ENCODE data around the gene RASGRF1.
"Not testable (repeated sequence)": the region's sequence is repeated elsewhere in the genome, so short reads cannot be mapped to it uniquely, and the experiment has no call there.

RASGRF1 gene

DNA sequence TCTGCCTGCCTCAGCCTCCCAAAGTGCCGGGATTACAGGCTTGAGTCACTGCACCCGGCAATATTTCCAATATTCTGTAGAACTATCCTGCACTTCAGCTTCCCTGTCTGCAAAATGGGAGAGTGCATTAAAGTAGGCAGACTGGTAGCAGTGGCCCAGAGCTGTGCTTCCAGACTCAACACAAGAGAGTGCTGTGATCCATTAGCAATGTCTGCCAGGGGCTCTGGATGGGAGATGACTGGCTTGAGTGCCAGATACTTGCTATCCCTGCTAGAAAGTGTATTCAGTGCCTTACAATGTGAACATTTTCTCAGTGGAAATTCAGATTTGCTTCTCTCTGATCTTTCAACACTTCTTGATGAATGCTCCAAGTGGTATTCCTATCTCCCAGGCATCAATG is 80.3 kb downstream of the RASGRF1 start:
- DNase-seq (ENCODE audit: low read depth, low spot score), result no peak

DNA sequence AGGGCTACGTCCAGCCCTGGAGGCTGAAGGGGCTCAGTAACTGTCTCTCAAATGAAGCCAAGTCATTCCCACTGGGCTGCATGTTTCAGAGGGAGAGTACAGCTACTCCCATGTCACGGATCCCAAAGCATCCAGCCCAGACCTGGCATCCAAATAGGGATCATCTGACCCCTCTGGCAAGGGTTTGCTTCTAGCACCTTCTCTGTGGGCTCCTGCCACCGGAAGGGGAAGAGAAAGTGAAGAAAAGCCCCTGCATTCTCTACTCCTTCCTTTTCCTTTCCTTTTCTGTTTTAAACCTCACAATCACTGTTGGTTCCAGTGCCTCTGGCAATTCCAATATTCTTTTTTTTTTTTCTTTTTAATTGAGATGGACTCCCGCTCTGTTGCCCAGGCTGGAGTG is 81.2 kb downstream of the RASGRF1 start:
- DNase-seq (ENCODE audit: low read depth, low spot score), result no peak

- DNase-seq (ENCODE audit: low read depth, low spot score), result no peak
Observed at GRCh38 chr15:79008659-79009058, 81.9 kb downstream of the RASGRF1 start.

DNA sequence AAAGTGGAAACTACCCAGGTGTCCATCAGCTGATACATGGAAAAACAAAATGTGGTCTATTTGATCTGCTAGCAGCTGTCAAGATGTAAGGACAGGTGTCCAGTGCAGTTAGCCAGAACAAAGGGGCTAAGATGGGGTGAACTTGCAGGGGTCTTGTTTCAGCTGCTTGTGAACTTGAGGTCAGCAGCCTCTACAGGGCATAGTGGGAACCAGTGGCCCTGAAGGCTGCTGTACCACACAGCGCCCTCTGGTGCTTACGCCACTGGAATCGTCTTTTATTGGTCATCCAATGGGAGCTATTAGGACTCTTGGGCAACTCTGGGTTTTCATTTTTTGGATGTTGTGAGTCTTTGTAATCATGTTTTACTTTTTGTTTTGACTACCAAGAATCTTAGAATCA is 83.5 kb downstream of the RASGRF1 start:
- no peak for DNase-seq (ENCODE audit: low read depth, low spot score)

- DNase-seq (ENCODE audit: low read depth, low spot score), result no peak
Observed at GRCh38 chr15:79006071-79006470, 84.5 kb downstream of the RASGRF1 start.

GRCh38 chr15:79004336-79004735 is 86.2 kb downstream of the RASGRF1 start:
- DNase-seq (ENCODE audit: low read depth, low spot score), result no peak

DNA sequence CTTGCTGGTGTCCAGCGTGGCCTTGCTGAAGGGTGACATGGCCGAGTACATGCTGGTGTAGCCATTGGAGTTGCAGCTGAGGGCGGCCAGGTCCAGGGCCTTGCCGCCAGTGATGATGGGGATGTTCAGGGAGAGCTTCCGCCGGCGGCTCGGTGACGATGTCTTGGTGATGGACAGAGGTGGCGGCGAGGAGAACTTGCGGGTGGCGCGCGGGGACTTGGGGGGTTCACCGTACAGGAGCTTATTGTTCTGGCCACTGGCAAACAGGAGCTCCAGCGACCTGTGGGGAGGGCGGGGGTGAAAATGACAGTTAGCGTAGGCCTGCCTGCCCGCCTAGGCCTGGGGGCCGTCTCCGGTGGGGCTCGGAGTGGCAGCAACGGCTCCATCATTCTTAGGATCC is 86.7 kb downstream of the RASGRF1 start:
- DNase-seq (ENCODE audit: low read depth, low spot score), result no peak

DNA sequence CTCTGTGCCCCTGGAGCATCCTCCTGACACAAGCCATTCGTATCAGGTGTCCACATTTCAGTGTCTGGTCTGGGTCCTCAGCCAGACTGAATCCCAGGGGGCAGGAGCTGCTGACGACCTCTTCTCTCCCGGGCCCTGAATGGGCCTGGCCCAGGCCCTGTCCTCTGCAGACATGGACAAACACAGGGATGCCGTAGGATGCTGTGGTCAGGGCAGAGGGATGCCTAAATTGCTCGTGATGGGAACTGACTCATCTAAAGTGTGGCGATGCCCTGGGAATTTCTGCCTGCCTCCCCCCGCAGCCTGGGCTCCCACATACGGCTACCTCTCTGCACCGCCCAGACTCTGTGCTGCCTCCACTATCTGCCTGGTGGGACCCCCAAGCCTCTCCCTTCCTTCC is 87.3 kb downstream of the RASGRF1 start:
- DNase-seq (ENCODE audit: low read depth, low spot score), result no peak

GRCh38 chr15:79002581-79002980 is 88.0 kb downstream of the RASGRF1 start:
- DNase-seq (ENCODE audit: low read depth, low spot score), result no peak

DNA sequence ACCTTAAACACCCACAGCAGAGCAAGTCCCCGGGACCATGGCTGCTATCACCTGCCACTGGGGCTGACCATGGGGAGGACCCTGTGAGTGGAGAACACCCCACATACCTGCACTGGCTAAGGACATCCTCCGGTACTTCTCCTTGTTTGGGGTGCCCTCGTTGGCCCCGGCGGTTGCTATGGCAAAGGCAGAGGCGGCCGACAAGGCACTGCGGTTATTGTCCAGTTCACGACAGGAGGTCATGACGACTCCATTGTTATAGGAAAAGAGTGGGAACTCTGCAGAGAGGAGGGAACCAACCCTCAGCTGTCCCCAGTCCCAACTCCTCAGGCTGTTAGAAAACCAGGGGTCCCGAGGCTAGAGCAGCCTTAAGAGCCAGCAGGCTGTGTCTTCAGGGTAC is 90.9 kb downstream of the RASGRF1 start:
- DNase-seq (ENCODE audit: low read depth, low spot score), result no peak

DNA sequence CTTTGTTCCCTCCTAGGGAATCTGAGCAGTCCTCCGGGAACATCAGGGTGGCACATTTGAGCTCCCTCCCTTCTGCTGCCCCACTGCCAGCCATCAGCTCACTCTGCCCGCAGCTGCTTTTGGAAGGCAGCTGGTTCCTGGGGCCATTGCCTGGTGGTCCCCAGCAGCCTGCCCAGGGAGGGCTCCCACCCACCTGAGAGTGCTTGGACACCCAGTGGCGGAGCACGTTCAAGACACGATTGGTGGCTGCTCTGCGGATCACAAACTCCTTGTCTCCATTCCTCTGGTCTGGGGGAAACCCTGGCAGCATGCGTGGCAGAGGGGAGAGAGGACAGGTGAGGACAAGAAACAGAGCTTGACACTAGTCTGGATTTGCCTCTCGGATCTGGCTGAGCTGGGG is 92.1 kb downstream of the RASGRF1 start:
- no peak for DNase-seq (ENCODE audit: low read depth, low spot score)

GRCh38 chr15:78997981-78998499 is 92.5 kb downstream of the RASGRF1 start:
- DNase-seq (ENCODE audit: low read depth, low spot score), result no peak

DNA sequence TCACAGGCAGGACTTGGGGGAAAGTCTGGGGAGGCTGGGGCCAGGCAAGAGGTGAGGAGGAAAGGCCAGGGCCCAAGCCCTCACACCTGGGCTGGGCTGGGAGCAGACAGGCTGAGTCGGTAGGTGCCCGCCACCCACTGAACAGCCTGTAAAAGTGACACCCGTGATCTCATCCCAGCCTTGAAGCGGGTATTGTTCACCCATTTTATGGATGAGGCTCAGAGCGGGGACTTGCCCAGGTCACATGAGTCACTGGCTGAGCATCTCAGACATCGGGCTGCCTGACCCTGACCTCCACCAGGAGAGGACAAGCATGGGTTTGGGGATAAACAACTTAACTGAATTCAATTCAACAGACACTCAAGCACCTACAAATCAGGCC is 93.7 kb downstream of the RASGRF1 start:
- DNase-seq (ENCODE audit: low read depth, low spot score), result no peak

DNA sequence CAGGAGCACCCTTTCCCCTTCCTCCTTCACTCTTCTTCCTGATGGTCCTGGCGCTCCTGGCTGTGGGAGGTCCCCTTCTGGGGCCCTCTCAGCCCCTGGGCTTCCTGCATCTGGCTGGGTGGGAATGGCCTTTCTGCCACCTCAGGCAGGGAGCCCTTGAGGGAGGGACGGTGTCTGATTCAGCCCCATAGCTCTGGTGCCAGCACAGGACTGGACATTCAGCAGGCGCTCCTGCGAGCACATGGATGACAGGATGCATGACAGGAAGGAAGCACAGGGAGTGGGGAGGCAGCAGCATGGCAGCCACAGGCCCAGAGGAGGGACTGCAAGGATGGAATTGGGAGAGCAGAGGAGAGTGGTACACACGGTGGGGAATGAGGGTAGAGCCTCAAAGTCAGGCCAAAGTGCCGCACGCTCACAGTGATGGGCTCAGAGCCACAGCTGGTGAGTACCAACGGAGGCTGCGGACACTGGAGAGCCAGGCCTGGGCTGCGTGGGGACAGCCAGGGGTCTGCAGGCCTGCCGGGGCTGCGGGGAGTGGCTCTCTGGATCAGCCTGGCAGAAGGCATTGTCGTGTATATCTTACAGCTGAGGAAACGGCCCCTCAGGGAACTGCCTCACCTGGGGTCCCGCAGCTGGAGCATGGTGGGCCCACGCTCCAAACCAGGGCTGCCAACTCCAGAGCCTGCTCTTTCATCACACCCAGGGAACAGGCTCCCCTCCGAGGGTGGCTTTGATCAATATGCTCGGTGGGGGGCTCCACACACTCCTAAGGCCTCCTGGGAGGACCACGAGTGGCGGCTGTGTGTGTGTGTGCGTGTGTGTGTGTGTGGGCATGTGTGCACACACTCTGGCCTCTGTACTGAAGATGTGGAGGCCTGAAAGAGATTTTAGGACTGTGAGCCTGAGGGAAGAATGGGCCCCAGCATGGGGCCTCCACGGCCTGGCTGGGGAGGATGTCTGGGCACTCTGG is 94.4 kb downstream of the RASGRF1 start:
- DNase-seq (ENCODE audit: low read depth, low spot score), result no peak

DNA sequence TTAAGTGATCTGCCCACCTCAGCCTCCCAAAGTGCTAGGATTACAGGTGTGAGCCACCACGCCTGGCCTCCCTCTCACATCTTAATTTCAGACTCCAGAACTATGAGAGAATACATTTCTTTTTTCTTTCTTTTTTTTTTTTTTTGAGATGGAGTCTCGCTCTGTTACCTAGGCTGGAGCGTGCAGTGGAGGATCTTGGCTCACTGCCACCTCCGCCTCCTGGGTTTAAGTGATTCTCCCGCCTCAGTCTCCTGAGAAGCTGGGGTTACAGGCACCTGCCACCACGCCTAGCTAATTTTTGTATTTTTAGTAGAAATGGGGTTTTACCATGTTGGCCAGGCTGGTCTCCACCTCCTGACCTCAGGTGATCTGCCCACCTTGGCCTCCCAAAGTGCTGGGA is 95.4 kb downstream of the RASGRF1 start:
- DNase-seq (ENCODE audit: low read depth, low spot score), result not testable (repeated sequence)

GRCh38 chr15:78993931-78994530 is 96.5 kb downstream of the RASGRF1 start:
- no peak for DNase-seq (ENCODE audit: low read depth, low spot score)

DNA sequence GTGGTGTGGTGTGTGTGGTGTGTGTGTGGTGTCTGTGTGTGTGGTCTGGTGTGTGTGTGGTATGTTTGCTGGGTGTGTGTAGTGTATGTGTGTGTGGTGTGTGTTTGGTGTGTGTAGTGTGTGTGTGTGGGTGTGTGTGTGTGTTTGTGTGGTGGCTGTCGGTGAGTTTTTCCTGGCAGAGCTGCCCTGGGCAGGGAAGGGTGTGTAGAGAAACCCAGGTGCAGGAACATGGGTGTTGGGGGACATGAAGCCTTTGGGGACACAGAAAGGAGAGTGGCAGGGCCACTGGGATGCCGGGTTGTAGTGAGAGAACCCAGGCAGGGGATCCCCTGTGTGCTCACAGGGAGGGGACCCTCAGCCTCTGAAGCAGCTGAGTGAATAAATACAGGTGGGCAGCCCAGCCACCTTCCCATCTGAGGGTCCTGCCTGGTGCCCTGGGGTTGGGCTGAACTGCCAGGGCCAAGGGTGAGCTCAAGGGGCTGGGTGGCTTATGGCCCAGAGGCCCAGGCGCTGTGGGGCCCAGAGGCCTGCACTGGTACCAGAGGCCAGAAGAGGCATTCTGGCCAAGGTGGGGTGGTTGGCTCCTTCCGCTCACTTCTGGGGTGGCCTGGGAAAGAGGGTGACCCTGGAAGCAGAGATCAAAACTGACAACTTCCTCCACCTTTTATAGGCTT is 97.2 kb downstream of the RASGRF1 start:
- DNase-seq (ENCODE audit: low read depth, low spot score), result no peak

DNA sequence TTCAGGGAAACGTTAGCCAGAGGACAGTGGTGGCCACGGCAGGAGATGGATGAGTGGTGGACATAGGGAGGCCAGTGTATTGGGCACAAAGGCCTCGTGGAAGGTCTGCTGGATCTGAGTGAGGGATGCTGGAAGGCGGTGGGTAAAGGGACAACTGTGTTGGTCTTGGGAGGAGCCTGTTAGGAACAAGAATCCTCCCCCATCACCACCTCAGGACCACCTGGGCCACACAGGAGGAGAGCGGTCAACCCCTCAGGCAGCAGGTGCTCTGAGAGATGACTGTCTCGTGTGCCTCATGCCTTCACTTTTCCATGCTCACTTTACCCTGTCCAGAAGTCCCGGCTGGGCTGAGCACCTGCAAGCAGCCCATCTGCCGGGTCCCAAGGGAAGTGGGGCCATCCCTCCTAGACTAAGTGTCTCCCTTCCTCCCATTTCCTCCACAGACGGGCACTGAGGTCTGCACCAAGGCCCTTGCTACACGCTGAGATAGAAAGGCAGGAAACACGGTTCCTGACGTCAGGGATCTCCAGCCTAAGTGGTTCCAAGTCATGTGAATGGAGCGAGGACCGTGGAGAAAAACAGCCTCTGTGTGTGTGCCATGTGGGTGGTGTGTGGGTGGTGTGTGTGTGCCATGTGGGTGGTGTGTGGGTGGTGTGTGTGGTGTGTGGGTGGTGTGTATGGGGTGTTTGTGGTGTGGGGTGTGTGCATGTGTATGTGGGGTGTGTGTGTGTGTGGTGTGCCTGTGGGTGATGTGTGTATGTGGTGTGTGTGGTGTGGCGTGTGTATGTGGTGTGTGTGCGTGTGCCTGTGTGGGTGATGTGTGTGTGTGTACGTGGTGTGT is 97.9 kb downstream of the RASGRF1 start:
- no peak for DNase-seq (ENCODE audit: low read depth, low spot score)

- no peak for DNase-seq (ENCODE audit: low read depth, low spot score)
Observed at GRCh38 chr15:78991879-78992278, 98.7 kb downstream of the RASGRF1 start.

- DNase-seq (ENCODE audit: low read depth, low spot score), result no peak
Observed at GRCh38 chr15:78991476-78991875, 99.1 kb downstream of the RASGRF1 start.

DNA sequence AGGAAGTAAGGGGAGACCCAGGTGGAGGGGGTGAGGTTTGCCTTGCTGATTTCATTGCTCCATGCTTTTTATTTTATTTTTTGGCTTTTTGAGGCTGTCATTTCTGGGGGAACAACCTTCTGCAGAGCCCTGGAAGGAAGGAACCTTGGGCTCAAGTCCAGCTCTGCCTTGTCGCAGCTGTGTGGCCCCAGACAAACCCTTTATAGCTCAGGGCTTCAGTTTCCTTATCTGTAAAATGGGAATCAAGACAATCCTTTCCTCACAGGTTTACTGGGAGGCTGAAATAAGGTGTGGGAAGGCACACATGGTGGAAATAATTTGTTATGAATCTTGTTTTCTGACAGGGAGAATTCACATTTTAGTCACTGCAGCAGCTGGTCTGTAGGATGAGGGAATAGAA is 100.3 kb downstream of the RASGRF1 start:
- no peak for DNase-seq (ENCODE audit: low read depth, low spot score)

Measured in activated naive CD8-positive, alpha-beta T cell treated with anti-CD3 and anti-CD28 coated beads, Interleukin-2, amount 50 U/mL, for 16 hours (primary cell).